ENCODE data around the gene IFNL1. TPM values are rescaled to one million over a fixed set of nuclear protein-coding genes. Genes with fewer than 3 reads are reported as not detected.
"Not testable (repeated sequence)": the region's sequence is repeated elsewhere in the genome, so short reads cannot be mapped to it uniquely, and the experiment has no call there.

IFNL1 gene
- total RNA-seq, 4 donors from 2014 or later = not detected

GRCh38 chr19:39332293-39332692 lies 36.1 kb downstream of the IFNL1 start:
- ATAC-seq (no peak), DNase-seq (no peak)
- no peak overlapping the region for H3K4me3 ChIP-seq
- intact Hi-C loops (cut with DNase I; ENCODE audit: low total_unique reads) (no loop called here), in situ Hi-C loops (cut with MboI; ENCODE audit: low sequenced_read_pairs in 4 of 4) (loop anchor here in 2 of 4 donors (25.0 kb wide), 1 partner anchor 205 kb away; the partner anchor contains the start of genes EID2 (in 2 of the 2) and EID2B (in 2 of the 2))
- H3K4me1 ChIP-seq = peaks cover 0 to 3% of the 10 kb centered on the region in 2 donors
- TF ChIP-seq POLR2A (IDR thresholded peaks at IDR 0.05) (no peak), CTCF (IDR thresholded peaks at IDR 0.05 in 4 of 5, conservative IDR thresholded peaks at IDR 0.05 in 1 of 5) (no peak)
- no peaks in the 10 kb centered on the region for H3K9me3 ChIP-seq
- H3K27me3 ChIP-seq = peaks cover 0 to 4% (median 0%) of the 10 kb centered on the region in 3 donors
- no peaks in the 10 kb centered on the region for H3K36me3 ChIP-seq
- no peak overlapping the region for H3K27ac ChIP-seq

GRCh38 chr19:39332738-39333137 lies 36.5 kb downstream of the IFNL1 start:
- in situ Hi-C loops (cut with MboI; ENCODE audit: low sequenced_read_pairs in 4 of 4) = loop anchor here in 2 of 4 donors (25.0 kb wide), 1 partner anchor 205 kb away; the partner anchor contains the start of genes EID2 (in 2 of the 2) and EID2B (in 2 of the 2)
- H3K4me1 ChIP-seq; DNase-seq; H3K9me3 ChIP-seq; H3K36me3 ChIP-seq; intact Hi-C loops (cut with DNase I; ENCODE audit: low total_unique reads); H3K4me3 ChIP-seq; ATAC-seq; H3K27me3 ChIP-seq; H3K27ac ChIP-seq: not testable (repeated sequence)

GRCh38 chr19:39333507-39333906 lies 37.3 kb downstream of the IFNL1 start:
- intact Hi-C loops (cut with DNase I; ENCODE audit: low total_unique reads) (no loop called here), in situ Hi-C loops (cut with MboI; ENCODE audit: low sequenced_read_pairs in 4 of 4) (loop anchor here in 2 of 4 donors (25.0 kb wide), 1 partner anchor 204 kb away; the partner anchor contains the start of genes EID2 (in 2 of the 2) and EID2B (in 2 of the 2))
- Histone ChIP-seq H3K4me1 (no peaks in the 10 kb centered on the region), H3K27me3 (peaks cover 0 to 4% (median 0%) of the 10 kb centered on the region in 3 donors), H3K9me3 (no peaks in the 10 kb centered on the region), H3K36me3 (no peaks in the 10 kb centered on the region), H3K27ac (no peak overlapping the region), H3K4me3 (no peak overlapping the region)
- no peak for TF ChIP-seq CTCF (IDR thresholded peaks at IDR 0.05 in 4 of 5, conservative IDR thresholded peaks at IDR 0.05 in 1 of 5)
- no peak for TF ChIP-seq POLR2A (IDR thresholded peaks at IDR 0.05)
- ATAC-seq (no peak), DNase-seq (no peak)

DNA sequence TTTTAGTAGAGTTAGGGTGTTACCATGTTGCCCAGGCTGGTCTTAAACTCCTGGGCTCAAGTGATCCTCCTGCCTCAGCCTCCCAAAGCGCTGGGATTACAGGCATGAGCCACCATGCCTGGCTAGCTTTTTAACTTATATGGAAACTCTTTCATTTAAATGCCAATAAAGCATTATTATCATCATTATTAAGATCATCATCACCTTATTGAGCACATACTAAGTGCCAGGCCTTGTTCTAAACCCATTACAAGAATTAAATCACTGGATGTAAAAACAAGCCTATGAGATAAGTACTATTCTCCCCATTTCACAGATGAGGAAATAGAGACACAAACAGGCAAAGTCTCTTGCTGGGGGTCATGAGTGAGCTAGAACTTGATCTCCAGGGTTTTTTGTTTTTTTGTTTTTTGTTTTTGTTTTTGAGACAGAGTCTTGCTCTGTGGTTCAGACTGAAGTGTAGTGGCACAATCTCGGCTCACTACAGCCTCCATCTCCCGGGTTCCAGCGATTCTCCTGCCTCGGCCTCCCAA lies 38.3 kb downstream of the IFNL1 start:
- in situ Hi-C loops (cut with MboI; ENCODE audit: low sequenced_read_pairs in 4 of 4) (loop anchor here in 2 of 4 donors (25.0 kb wide), 1 partner anchor 203 kb away; the partner anchor contains the start of genes EID2 (in 2 of the 2) and EID2B (in 2 of the 2)), intact Hi-C loops (cut with DNase I; ENCODE audit: low total_unique reads) (no loop called here)
- DNase-seq = no peak
- TF ChIP-seq CTCF (IDR thresholded peaks at IDR 0.05 in 4 of 5, conservative IDR thresholded peaks at IDR 0.05 in 1 of 5) = no peak
- no peak for TF ChIP-seq POLR2A (IDR thresholded peaks at IDR 0.05)
- H3K4me1 ChIP-seq = no peaks in the 10 kb centered on the region
- no peaks in the 10 kb centered on the region for H3K36me3 ChIP-seq
- ATAC-seq = no peak
- no peak overlapping the region for H3K27ac ChIP-seq
- H3K4me3 ChIP-seq = peak overlapping the region in 1 of 4 donors; percentile 49
- no peaks in the 10 kb centered on the region for H3K9me3 ChIP-seq
- H3K27me3 ChIP-seq = no peaks in the 10 kb centered on the region

GRCh38 chr19:39335168-39335548 lies 39.0 kb downstream of the IFNL1 start:
- ATAC-seq (no peak), DNase-seq (no peak)
- Histone ChIP-seq H3K9me3 (no peaks in the 10 kb centered on the region), H3K27ac (peak overlapping the region; percentile 37 to 59 (median 48)), H3K4me3 (peak overlapping the region; percentile 13 to 49 (median 34)), H3K27me3 (no peaks in the 10 kb centered on the region), H3K4me1 (no peaks in the 10 kb centered on the region), H3K36me3 (no peaks in the 10 kb centered on the region)
- in situ Hi-C loops (cut with MboI; ENCODE audit: low sequenced_read_pairs in 4 of 4) = loop anchor here in 2 of 4 donors (25.0 kb wide), 1 partner anchor 202 kb away; the partner anchor contains the start of genes EID2 (in 2 of the 2) and EID2B (in 2 of the 2)
- intact Hi-C loops (cut with DNase I; ENCODE audit: low total_unique reads) = no loop called here
- TF ChIP-seq POLR2A (IDR thresholded peaks at IDR 0.05) (no peak), CTCF (IDR thresholded peaks at IDR 0.05 in 4 of 5, conservative IDR thresholded peaks at IDR 0.05 in 1 of 5) (no peak)
